C4-2B (cell line): ENCODE results near the gene CLDN9.

Experiments
- H3K27ac ChIP-seq: fragments of 450-650 bp; 2 replicates; pipeline ENCODE4 v1.5.1; 2017
- CTCF ChIP-seq: fragments of 450-650 bp; conservative IDR thresholded peaks from 2 replicates; pipeline ENCODE4 v1.5.1; 2017; ENCODE audit warnings: mild to moderate bottlenecking
- ZFX ChIP-seq: fragments of 450-650 bp; IDR thresholded peaks from 2 replicates; pipeline ENCODE4 v1.6.1; 2017

CLDN9 gene

GRCh38 chr16:3020247-3020603 is 7.5 kb downstream of the CLDN9 start, which contains the start of gene TNFRSF12A:
Gene TNFRSF12A, plus strand, starts transcription at chr16:3020368. Its CDS starts 30 bp downstream, at chr16:3020398.
- H3K27ac ChIP-seq, result peak within 1 kb of the TSS; percentile 69
- TF ChIP-seq CTCF (no peak; the same call in 1 of the 2 replicates), ZFX (no peak)

- H3K27ac ChIP-seq, result peak overlapping the region; percentile 69
- TF ChIP-seq ZFX (no peak), CTCF (no peak)
Measured at GRCh38 chr16:3020604-3021448, 8.1 kb downstream of the CLDN9 start.

- H3K27ac ChIP-seq, result peak overlapping the region; percentile 69
- TF ChIP-seq CTCF, result peak; percentile 57
- TF ChIP-seq ZFX, result no peak
Measured at GRCh38 chr16:3021449-3022207, 8.9 kb downstream of the CLDN9 start.

GRCh38 chr16:3022208-3022683 is 9.5 kb downstream of the CLDN9 start:
- no peak for TF ChIP-seq ZFX
- no peak for TF ChIP-seq CTCF
- peak overlapping the region; percentile 69; the same call in 1 of the 2 replicates for H3K27ac ChIP-seq

- peak overlapping the region; percentile 85 for H3K27ac ChIP-seq
- TF ChIP-seq CTCF (no peak), ZFX (no peak)
Measured at GRCh38 chr16:3022684-3023414, 10.1 kb downstream of the CLDN9 start.

GRCh38 chr16:3023415-3023668 is 10.6 kb downstream of the CLDN9 start:
- peak overlapping the region; percentile 85 for H3K27ac ChIP-seq
- TF ChIP-seq ZFX (no peak), CTCF (no peak)
